Vagina (tissue), 2 donors: ENCODE results near the gene SERPINB1.

Source experiments
- CTCF ChIP-seq, 3 experiments: fragments of 450-650 bp in 2 of 3; fragments of 200-600 bp in 1 of 3; sonication (generic) in 1 of 3; IDR thresholded peaks; one replicate each; pipeline ENCODE4 v1.5.1; 2017 to 2019; ENCODE audit warnings: antibody characterized with exemption in 3 of 3, mild to moderate bottlenecking in 2 of 3, moderate library complexity in 2 of 3
- POLR2A ChIP-seq, 2 donors: fragments of 450-650 bp; IDR thresholded peaks; one replicate each; pipeline ENCODE4 v1.6.1; 2017; ENCODE audit warnings: antibody characterized with exemption in 2 of 2, mild to moderate bottlenecking in 2 of 2, moderate library complexity in 2 of 2
- POLR2AphosphoS5 ChIP-seq, 2 donors: sonication (generic); formaldehyde crosslinking; IDR thresholded peaks; one replicate each; pipeline ENCODE4 v1.9.0; 2017; ENCODE audit warnings: antibody characterized with exemption in 2 of 2, mild to moderate bottlenecking in 2 of 2, low read depth in 1 of 2; ENCODE audit not compliant: insufficient read depth in 1 of 2

GRCh38 chr6:2885967-2886735, 44.5 kb upstream of the SERPINB1 start:
- no peak for TF ChIP-seq CTCF (IDR thresholded peaks at IDR 0.05)
- no peak for TF ChIP-seq POLR2AphosphoS5 (IDR thresholded peaks at IDR 0.05; ENCODE audit: insufficient read depth in 1 of 2, low read depth in 1 of 2)
- TF ChIP-seq POLR2A (IDR thresholded peaks at IDR 0.05) = no peak
